GM11168 (cell line): ENCODE results near the gene CENPE.
"Not testable (repeated sequence)": the region's sequence is repeated elsewhere in the genome, so short reads cannot be mapped to it uniquely, and the experiment has no call there.

Source experiments
- in situ Hi-C: fragments of 300-500 bp; cut with MboI; formaldehyde crosslinking; loops from one replicate; pipeline ENCODE4 v1.12.0; 2022; ENCODE audit warnings: low sequenced_read_pairs; ENCODE audit not compliant: unreplicated experiment

The CENPE gene, protein sequence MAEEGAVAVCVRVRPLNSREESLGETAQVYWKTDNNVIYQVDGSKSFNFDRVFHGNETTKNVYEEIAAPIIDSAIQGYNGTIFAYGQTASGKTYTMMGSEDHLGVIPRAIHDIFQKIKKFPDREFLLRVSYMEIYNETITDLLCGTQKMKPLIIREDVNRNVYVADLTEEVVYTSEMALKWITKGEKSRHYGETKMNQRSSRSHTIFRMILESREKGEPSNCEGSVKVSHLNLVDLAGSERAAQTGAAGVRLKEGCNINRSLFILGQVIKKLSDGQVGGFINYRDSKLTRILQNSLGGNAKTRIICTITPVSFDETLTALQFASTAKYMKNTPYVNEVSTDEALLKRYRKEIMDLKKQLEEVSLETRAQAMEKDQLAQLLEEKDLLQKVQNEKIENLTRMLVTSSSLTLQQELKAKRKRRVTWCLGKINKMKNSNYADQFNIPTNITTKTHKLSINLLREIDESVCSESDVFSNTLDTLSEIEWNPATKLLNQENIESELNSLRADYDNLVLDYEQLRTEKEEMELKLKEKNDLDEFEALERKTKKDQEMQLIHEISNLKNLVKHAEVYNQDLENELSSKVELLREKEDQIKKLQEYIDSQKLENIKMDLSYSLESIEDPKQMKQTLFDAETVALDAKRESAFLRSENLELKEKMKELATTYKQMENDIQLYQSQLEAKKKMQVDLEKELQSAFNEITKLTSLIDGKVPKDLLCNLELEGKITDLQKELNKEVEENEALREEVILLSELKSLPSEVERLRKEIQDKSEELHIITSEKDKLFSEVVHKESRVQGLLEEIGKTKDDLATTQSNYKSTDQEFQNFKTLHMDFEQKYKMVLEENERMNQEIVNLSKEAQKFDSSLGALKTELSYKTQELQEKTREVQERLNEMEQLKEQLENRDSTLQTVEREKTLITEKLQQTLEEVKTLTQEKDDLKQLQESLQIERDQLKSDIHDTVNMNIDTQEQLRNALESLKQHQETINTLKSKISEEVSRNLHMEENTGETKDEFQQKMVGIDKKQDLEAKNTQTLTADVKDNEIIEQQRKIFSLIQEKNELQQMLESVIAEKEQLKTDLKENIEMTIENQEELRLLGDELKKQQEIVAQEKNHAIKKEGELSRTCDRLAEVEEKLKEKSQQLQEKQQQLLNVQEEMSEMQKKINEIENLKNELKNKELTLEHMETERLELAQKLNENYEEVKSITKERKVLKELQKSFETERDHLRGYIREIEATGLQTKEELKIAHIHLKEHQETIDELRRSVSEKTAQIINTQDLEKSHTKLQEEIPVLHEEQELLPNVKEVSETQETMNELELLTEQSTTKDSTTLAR (N-terminal part only)

GRCh38 chr4:103198111-103198765 is at the start of gene CENPE:
Gene CENPE, minus strand, starts transcription at chr4:103198343. Its CDS starts 24 bp downstream, at chr4:103198319.
- in situ Hi-C loops, result no loop called here

GRCh38 chr4:103244251-103244650 is 46.1 kb upstream of the CENPE start:
- in situ Hi-C loops, result no loop called here

- in situ Hi-C loops, result not testable (repeated sequence)
Measured at GRCh38 chr4:103230938-103231337, 32.8 kb upstream of the CENPE start.

DNA sequence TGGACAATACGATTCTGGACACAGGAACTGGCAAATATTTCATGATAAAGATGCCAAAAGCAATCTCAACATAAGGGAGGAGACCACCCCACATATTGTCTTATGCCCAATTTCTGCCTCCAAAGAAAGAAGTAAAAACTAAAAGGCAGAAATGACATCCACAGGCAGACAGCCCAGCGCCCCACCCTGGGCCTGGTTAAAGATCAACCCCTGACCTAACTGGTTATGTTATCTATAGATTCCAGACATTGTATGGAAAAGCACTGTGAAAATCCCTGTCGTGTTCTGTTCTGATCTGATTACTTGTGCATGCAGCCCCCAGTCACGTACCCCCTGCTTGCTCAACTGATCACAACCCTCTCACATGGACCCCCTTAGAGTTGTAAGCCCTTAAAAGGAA is 25.4 kb upstream of the CENPE start:
- in situ Hi-C loops, result not testable (repeated sequence)

- in situ Hi-C loops, result no loop called here
Measured at GRCh38 chr4:103207673-103208072, 9.5 kb upstream of the CENPE start.

DNA sequence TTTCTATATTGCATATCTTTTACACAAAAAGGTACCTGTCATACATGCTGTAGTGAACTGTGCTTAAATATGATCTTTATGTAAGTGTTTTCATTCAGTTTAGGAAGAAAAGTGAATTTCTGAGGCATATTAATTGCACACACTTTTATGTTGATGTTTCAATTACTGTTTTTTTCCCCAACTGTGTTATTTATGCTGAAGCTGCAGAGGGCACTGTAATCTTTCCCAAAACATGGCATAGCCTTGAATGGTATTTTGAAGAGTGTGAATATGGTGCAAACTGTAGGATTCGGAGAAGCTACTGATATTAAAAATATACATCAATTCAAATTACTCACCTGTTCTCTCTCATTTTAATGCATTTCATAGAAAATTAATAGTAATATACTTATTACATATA is 6.0 kb upstream of the CENPE start:
- in situ Hi-C loops, result no loop called here

DNA sequence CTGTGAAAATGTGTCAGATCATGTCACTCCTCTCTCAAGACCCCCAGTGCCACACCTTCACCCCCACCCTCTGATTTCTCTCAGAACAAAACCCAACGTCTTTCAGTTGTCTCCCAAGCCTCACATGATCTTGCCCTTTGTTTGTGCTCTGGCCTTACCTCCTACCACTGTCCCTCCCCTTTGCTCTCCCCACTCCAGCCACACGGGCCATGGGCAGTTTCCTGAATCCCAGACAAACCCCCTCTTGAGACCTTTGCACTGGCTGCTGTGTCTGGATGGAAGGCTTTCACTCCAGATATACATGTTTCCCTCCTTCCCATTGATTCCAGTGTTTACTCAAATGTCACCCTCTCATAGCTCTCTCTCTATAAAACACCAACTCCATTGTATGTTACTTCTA is 3.6 kb upstream of the CENPE start:
- in situ Hi-C loops, result no loop called here

DNA sequence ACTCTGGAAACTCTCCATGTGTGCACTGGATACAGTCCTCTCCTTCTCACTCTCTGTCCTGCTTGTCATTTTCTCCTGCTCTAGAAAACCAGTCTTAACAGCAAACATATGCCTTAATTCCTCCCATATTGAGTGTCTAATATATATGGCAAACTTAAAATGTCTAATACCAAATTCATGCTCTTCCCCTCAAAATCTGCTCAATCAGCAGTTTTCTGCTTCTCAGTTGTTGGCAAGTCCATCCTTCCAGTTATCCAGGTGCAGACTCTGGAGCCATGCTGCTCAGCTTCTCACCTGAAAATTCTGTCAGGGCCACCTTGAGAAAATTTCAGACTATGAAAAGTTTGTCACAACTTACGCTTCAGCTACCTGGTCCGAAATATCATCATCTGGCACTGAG is 3.1 kb upstream of the CENPE start:
- in situ Hi-C loops, result no loop called here

- in situ Hi-C loops, result no loop called here
Measured at GRCh38 chr4:103199009-103199408, 866 bp upstream of the CENPE start.

GRCh38 chr4:103197765-103198110 is 405 bp downstream of the CENPE start:
- in situ Hi-C loops, result no loop called here

- in situ Hi-C loops, result no loop called here
Measured at GRCh38 chr4:103193457-103193856, 4.7 kb downstream of the CENPE start.

- in situ Hi-C loops, result no loop called here
Measured at GRCh38 chr4:103171006-103171405, 27.1 kb downstream of the CENPE start.

DNA sequence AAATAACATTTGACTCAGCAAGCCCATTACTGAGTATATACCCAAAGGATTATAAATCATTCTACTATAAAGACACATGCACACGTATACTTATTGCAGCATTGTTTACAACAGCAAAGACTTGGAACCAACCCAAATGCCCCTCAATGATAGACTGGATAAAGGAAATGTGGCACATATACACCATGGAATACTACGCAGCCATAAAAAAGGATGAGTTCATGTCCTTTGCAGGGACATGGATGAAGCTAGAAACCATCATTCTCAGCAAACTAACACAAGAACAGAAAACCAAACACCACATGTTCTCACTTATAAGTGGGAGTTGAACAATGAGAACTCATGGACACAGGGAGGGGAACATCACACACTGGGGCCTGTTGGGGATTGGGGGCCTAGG is 28.4 kb downstream of the CENPE start:
- in situ Hi-C loops, result not testable (repeated sequence)

GRCh38 chr4:103168993-103169392 is 29.1 kb downstream of the CENPE start:
- in situ Hi-C loops, result no loop called here

- in situ Hi-C loops, result no loop called here
Measured at GRCh38 chr4:103162176-103162575, 36.0 kb downstream of the CENPE start.

DNA sequence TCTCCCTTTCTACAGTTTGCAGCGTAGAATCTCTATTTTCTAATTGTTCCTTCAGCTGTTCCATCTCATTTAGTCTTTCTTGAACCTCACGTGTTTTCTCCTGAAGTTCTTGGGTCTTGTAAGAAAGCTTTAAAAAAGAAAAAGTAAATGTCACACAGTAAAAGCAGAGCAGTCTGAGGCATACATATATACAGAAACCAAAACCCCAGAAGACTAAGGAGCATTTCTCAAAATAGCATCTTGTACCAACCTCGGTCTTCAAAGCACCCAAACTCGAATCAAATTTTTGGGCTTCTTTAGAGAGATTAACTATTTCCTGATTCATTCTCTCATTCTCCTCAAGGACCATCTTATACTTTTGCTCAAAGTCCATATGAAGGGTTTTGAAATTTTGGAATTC is 39.4 kb downstream of the CENPE start:
- in situ Hi-C loops, result no loop called here

GRCh38 chr4:103156106-103156505 is 42.0 kb downstream of the CENPE start:
- in situ Hi-C loops, result no loop called here

DNA sequence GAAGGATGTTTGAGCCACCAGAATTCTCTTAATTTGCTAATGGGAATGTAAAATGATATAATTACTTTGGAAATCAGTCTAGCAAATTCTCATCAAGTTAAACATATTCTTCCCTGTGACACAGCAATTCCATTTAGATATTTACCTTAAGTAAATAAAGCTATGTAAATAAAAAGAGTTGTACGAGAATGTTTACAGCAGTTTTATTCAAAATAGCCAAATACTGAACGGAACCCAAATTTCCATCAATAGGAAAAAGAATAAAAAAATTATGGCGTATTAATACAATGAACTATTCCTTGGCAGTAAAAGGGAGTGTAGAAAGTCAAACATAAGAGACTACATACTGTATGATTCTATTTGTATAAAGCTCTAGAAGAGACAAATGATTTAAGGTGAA is 45.8 kb downstream of the CENPE start:
- in situ Hi-C loops, result no loop called here

DNA sequence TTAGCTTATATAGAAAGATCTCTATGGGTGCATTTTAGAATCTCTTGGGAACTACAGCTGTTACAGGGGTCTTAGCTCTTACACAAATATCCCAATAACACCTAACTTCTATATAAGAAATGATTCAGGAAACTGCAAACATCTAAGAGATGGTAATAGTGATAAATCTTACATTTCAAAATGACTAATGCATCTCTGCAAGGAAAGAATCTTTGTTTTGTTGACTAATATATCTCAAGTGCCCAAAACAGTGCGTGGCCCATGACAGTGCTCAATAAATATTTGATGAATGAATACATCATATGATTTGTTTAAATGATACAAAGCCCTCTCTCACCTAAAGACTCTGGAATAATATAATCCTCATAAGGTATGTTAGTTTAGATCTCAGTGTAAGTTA is 47.5 kb downstream of the CENPE start:
- in situ Hi-C loops, result no loop called here

DNA sequence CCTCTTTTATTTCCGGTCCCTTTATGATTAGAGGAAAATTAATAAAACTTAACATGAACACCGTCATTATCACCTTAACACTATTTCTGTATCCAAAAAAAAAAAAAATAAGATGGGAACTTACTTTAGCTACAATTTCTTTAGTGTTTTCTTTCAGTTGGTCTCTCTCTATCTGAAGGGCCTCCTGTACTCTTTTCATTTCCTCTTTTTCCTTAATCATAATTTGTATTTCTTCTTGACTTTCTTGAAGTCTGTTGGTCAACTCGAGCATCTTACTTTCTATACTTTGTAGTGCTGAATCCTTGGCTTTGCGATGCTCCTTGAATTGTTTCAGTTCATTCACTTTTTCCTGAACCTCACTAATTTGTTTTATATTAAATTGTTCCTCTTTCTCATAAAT is 53.2 kb downstream of the CENPE start:
- in situ Hi-C loops, result no loop called here
